Transverse colon (tissue), 4 donors: ENCODE measurements around the gene ACP6. TPM values are rescaled to one million over a fixed set of nuclear protein-coding genes. Genes with fewer than 3 reads are reported as not detected.

Experiments used
- DNase-seq: peaks from one replicate; pipeline ENCODE4 v3.0.0-alpha.2; 2019
- H3K27ac ChIP-seq, 4 donors: fragments of 200-600 bp; sonication (generic); 2 replicates each; pipeline ENCODE4 v1.5.1; 2016 to 2018; ENCODE audit warnings: inconsistent platforms in 4 of 4
- H3K27me3 ChIP-seq: fragments of 200-600 bp; sonication (generic); 2 replicates; pipeline ENCODE4 v1.5.1; 2017; ENCODE audit warnings: inconsistent platforms
- H3K36me3 ChIP-seq, 4 donors: fragments of 200-600 bp; sonication (generic); 2 replicates each; pipeline ENCODE4 v1.5.1; 2017 to 2019; ENCODE audit warnings: inconsistent platforms in 4 of 4
- H3K4me1 ChIP-seq, 4 donors: fragments of 200-600 bp; sonication (generic); 2 replicates each; pipeline ENCODE4 v1.5.1; 2017 to 2020; ENCODE audit warnings: inconsistent platforms in 4 of 4
- H3K4me3 ChIP-seq, 4 donors: fragments of 200-600 bp; sonication (generic); 1 replicate in 1 of 4; 2 replicates in 3 of 4; pipeline versions ENCODE4 v1.5.1 to v1.6.1; 2017 to 2019; ENCODE audit warnings: inconsistent platforms in 4 of 4
- H3K9me3 ChIP-seq, 2 donors: fragments of 200-600 bp; sonication (generic); 2 replicates each; pipeline ENCODE4 v1.5.1; 2017 to 2019; ENCODE audit warnings: inconsistent platforms in 2 of 2
- EP300 ChIP-seq: sonication (generic); formaldehyde crosslinking; IDR thresholded peaks from one replicate; pipeline ENCODE4 v1.6.1; 2017; ENCODE audit warnings: antibody characterized with exemption, low read depth
- POLR2A ChIP-seq: fragments of 450-650 bp; IDR thresholded peaks from one replicate; pipeline ENCODE4 v1.6.1; 2016; ENCODE audit warnings: antibody characterized with exemption, mild to moderate bottlenecking, moderate library complexity
- POLR2AphosphoS5 ChIP-seq, 3 donors: sonication (generic); formaldehyde crosslinking; IDR thresholded peaks; one replicate each; pipeline ENCODE4 v1.6.1; 2016; ENCODE audit warnings: antibody characterized with exemption in 3 of 3
- WGBS, 2 donors: methylation state at CpG; one replicate each; pipeline ENCODE4 v1.1.5; 2018; ENCODE audit warnings: low coverage in 1 of 2; 5-methylcytosine and 5-hydroxymethylcytosine counted together
- in situ Hi-C, 4 donors: fragments of 200-750 bp; cut with MboI; loops; one replicate each; pipeline versions ENCODE4 v1.15.0 to v1.15.1; 2017; ENCODE audit warnings: low sequenced_read_pairs in 3 of 4, low pct_ligation_motif_present in 1 of 4, low pct_unique_long_range_greater_than_20kb in 1 of 4
- intact Hi-C: fragments of 100-400 bp; cut with DNase I; formaldehyde crosslinking; loops from one replicate; pipeline ENCODE4 v1.15.1; 2023; ENCODE audit warnings: low total_unique reads
- total RNA-seq, 4 donors: library from RNA; depleted of rRNA; stranded (reverse); fragments of >200 nt; gene quantifications; one replicate each; pipeline ENCODE4 v1.1.0, GENCODE V29; 2016
- TF ChIP-seq, protein P1 (sequence below), 5 experiments: fragments of 200-600 bp in 3 of 5; fragments of 450-650 bp in 2 of 5; sonication (generic) in 3 of 5; IDR thresholded peaks; 1 replicate in 2 of 5; 2 replicates in 3 of 5; pipeline ENCODE4 v1.5.1; 2016 to 2017; ENCODE audit warnings: antibody characterized with exemption in 5 of 5, inconsistent platforms in 3 of 5, mild to moderate bottlenecking in 2 of 5, moderate library complexity in 1 of 5

ACP6 gene
- total RNA-seq, 4 donors from 2014 or later: 7.5 to 25.7 (median 19.9) TPM

- Histone ChIP-seq H3K4me3 (no peak overlapping the region), H3K9me3 (no peaks in the 10 kb centered on the region), H3K36me3 (no peaks in the 10 kb centered on the region), H3K27me3 (no peaks in the 10 kb centered on the region), H3K27ac (peak overlapping the region in 3 of 4 donors; percentile 26 to 54 (median 31)), H3K4me1 (peaks cover 5 to 8% (median 7%) of the 10 kb centered on the region in 4 donors)
- DNase-seq: no peak
- intact Hi-C loops (loop anchor here (10.0 kb wide), 1 partner anchor 61 kb away; the partner anchor contains the start of gene BCL9), in situ Hi-C loops (no loop called here)
- TF ChIP-seq POLR2AphosphoS5 (IDR thresholded peaks at IDR 0.05) (no peak), EP300 (no peak), POLR2A (no peak)
- TF ChIP-seq, protein P1, sequence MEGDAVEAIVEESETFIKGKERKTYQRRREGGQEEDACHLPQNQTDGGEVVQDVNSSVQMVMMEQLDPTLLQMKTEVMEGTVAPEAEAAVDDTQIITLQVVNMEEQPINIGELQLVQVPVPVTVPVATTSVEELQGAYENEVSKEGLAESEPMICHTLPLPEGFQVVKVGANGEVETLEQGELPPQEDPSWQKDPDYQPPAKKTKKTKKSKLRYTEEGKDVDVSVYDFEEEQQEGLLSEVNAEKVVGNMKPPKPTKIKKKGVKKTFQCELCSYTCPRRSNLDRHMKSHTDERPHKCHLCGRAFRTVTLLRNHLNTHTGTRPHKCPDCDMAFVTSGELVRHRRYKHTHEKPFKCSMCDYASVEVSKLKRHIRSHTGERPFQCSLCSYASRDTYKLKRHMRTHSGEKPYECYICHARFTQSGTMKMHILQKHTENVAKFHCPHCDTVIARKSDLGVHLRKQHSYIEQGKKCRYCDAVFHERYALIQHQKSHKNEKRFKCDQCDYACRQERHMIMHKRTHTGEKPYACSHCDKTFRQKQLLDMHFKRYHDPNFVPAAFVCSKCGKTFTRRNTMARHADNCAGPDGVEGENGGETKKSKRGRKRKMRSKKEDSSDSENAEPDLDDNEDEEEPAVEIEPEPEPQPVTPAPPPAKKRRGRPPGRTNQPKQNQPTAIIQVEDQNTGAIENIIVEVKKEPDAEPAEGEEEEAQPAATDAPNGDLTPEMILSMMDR (IDR thresholded peaks at IDR 0.05): no peak
- 69 to 76% methylated on average over 2 of the region's 2 CpGs for WGBS, 2 donors
Observed at GRCh38 chr1:147605591-147605990, 64.7 kb downstream of the ACP6 start.

DNA sequence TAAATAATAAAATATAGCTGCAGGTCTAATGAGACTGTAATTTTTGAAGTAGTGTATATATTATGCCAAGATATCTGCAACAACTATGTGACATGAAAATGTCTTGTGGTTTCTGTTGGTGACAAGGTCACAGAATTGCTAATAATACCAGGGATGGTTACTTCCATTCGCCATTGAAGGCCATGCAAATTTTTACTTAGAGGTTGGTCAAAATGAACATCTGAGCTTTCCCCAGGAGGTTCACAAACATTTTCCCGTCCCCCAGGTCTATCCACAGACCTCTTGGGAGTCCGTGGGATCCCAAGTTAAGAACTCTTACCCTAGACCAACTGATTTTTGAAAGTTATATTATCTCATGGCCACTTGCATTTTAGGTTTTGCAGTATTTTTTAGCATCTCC lies 66.3 kb downstream of the ACP6 start:
- Histone ChIP-seq H3K9me3 (no peaks in the 10 kb centered on the region), H3K36me3 (no peaks in the 10 kb centered on the region), H3K4me3 (no peak overlapping the region), H3K27me3 (no peaks in the 10 kb centered on the region), H3K27ac (no peak overlapping the region), H3K4me1 (peaks cover 7 to 11% (median 9%) of the 10 kb centered on the region in 4 donors)
- no peak for DNase-seq
- in situ Hi-C loops (no loop called here), intact Hi-C loops (loop anchor here (10.0 kb wide), 1 partner anchor 59 kb away; the partner anchor contains the start of gene BCL9)
- 79 to 95% methylated on average over 3 of the region's 3 CpGs for WGBS, 2 donors
- no peak for TF ChIP-seq POLR2AphosphoS5 (IDR thresholded peaks at IDR 0.05)

GRCh38 chr1:147600119-147601111 lies 69.9 kb downstream of the ACP6 start:
- in situ Hi-C loops (no loop called here), intact Hi-C loops (loop anchor here (10.0 kb wide), 1 partner anchor 56 kb away; the partner anchor contains the start of gene BCL9)
- Histone ChIP-seq H3K9me3 (no peaks in the 10 kb centered on the region), H3K36me3 (no peaks in the 10 kb centered on the region), H3K4me3 (peak overlapping the region; percentile 36 to 65 (median 60)), H3K27me3 (no peaks in the 10 kb centered on the region), H3K4me1 (peaks cover 7 to 13% (median 10%) of the 10 kb centered on the region in 4 donors), H3K27ac (peak overlapping the region; percentile 86 to 92 (median 90))
- DNase-seq: no peak
- TF ChIP-seq EP300: no peak
- TF ChIP-seq, protein P1 (IDR thresholded peaks at IDR 0.05): peak in 1 of 5 experiments; percentile 4
- 1% methylated on average over 24 of the region's 42 CpGs; no CpG with 5 or more reads in 1 of the 2 donors for WGBS, 2 donors

DNA sequence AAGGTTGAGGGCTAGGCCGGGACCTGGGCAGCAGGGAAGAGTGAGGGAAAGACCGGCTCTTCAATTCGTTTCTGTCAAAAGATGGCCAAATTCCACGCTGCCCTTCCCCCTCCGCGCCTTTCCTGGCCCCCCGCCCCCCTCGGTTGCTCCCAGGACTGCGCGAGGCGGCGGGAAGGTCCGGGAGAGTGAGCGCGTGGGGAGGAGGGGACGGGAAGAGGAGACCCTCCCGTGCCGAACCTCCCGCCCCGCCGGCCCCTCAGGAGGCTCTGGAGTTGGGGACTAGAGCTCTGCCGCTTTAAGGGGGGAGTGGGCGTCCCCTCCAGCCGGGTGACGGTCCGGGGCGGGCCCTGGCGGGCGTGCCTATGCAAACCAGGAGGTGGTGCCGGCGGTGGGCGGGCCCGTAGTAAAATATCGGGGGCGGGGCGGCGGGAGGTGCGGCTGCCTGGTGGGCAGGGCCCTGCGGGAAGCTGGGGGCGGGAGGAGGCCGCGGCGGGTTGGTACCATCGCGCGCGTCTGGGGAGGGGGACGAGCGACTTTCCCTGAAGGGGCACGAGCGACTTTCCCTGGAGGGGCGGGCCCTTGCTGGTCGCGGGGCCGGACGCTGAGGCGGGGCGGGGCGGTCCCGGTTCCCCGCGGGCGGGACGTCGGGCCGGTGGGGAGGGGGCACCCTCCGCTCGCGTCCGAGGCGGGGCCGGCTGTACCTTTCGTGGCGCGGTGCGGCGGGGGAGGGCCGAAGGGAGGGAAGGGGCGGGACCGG lies 70.8 kb downstream of the ACP6 start:
- peak; percentile 98 for DNase-seq
- Histone ChIP-seq H3K27ac (peak overlapping the region; percentile 86 to 92 (median 90)), H3K9me3 (no peaks in the 10 kb centered on the region), H3K4me3 (peak overlapping the region; percentile 47 to 65 (median 60)), H3K4me1 (peaks cover 7 to 13% (median 10%) of the 10 kb centered on the region in 4 donors), H3K27me3 (no peaks in the 10 kb centered on the region), H3K36me3 (no peaks in the 10 kb centered on the region)
- TF ChIP-seq POLR2A: peak; percentile 68
- TF ChIP-seq, protein P1 (IDR thresholded peaks at IDR 0.05): peak in 1 of 5 experiments; percentile 23
- TF ChIP-seq POLR2AphosphoS5 (IDR thresholded peaks at IDR 0.05): peak; percentile 82 to 93 (median 83)
- TF ChIP-seq EP300: no peak
- in situ Hi-C loops (loop anchor here in 2 of 4 donors (5.0 to 10.0 kb wide), 2 partner anchors 55 to 57 kb away; partner anchors contain the start of gene BCL9 (in 2 of the 2)), intact Hi-C loops (loop anchor here (10.0 kb wide), 1 partner anchor 55 kb away; the partner anchor contains the start of gene BCL9)
- 1% methylated on average over 26 of the region's 80 CpGs; no CpG with 5 or more reads in 1 of the 2 donors for WGBS, 2 donors
